Duodenal mucosa (tissue), 2 donors: ENCODE measurements around the gene ZWILCH.
"Not testable (repeated sequence)": the region's sequence is repeated elsewhere in the genome, so short reads cannot be mapped to it uniquely, and the experiment has no call there.

Experiments
- H3K27ac ChIP-seq: one replicate; pipeline ENCODE4 v1.7.0; 2013; ENCODE audit warnings: low read depth, low read length
- H3K27me3 ChIP-seq, 2 donors: one replicate each; pipeline ENCODE4 v1.7.0; 2013; ENCODE audit warnings: low read length in 2 of 2, control low read depth in 1 of 2; ENCODE audit not compliant: insufficient read depth in 2 of 2, control insufficient read depth in 1 of 2
- H3K36me3 ChIP-seq, 2 donors: one replicate each; pipeline ENCODE4 v1.7.0; 2013; ENCODE audit warnings: low read length in 2 of 2, control low read depth in 1 of 2; ENCODE audit not compliant: insufficient read depth in 2 of 2, control insufficient read depth in 1 of 2
- H3K4me1 ChIP-seq, 2 donors: one replicate each; pipeline ENCODE4 v1.7.0; 2013; ENCODE audit warnings: low read length in 2 of 2, control low read depth in 1 of 2; ENCODE audit not compliant: insufficient read depth in 2 of 2, control insufficient read depth in 1 of 2
- H3K4me3 ChIP-seq, 2 donors: one replicate each; pipeline ENCODE4 v1.7.0; 2013; ENCODE audit warnings: low read length in 2 of 2, low read depth in 1 of 2
- H3K9ac ChIP-seq, 2 donors: one replicate each; pipeline ENCODE4 v1.7.0; 2013; ENCODE audit warnings: low read length in 2 of 2, low read depth in 1 of 2
- H3K9me3 ChIP-seq, 2 donors: one replicate each; pipeline ENCODE4 v1.7.0; 2013; ENCODE audit warnings: low read length in 2 of 2, control low read depth in 1 of 2; ENCODE audit not compliant: control insufficient read depth in 1 of 2

The ZWILCH gene

DNA sequence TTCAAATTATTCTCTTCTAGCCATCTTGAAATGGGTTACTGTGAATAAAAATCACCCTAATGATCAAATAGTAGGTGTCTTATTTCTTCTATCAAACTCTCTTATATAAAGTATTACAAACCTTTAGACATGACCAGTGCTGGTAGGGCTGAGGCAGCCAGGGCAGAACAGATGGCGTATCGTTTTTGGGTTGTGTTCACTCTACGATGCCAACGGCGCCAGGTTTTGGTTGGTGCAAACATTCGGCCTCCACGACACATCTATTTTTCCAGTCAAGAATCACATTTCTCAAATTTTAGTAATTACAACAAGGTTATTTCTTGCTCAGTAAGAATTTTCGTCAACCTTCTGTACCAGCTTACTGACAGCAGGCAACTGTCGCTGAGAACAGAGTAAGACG, 2.6 kb upstream of the ZWILCH start:
- Histone ChIP-seq H3K27ac (no peak overlapping the region), H3K36me3 (peaks cover 29 to 52% of the 10 kb centered on the region in 2 donors)

DNA sequence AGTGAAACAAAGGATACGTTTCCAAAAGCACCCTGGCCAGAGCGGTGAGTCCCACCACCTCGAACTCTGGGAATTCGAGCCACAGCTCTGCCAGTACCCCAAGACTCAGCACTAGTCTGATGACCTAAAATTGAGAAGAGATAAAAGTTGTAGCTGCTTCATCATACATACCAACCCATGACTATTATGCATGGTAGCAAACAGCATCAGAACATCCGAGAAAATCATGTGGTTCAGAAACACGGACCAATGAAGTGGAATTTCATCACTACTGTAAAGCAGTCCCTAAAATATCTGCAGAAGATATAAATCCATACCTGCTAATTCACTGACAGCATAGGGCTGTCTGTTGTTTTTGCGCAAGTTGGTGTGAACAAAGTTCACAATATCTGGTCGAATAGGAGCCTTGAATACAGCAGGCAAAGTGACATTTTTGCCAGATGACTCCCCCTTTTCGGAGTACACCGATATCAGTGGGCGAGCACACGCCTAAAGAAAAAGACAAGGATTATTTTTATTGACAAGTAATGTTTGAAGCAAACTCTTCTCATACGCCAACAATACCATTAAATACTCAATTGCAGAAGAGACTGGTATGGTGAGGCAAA, 2.0 kb upstream of the ZWILCH start:
- peak overlapping the region; percentile 97 to 98 for H3K4me3 ChIP-seq
- H3K27me3 ChIP-seq, H3K9me3 ChIP-seq, H3K27ac ChIP-seq: not testable (repeated sequence)
- peak overlapping the region; percentile 91 to 94 for H3K9ac ChIP-seq
- H3K4me1 ChIP-seq: peaks cover 19 to 22% of the 10 kb centered on the region in 2 donors
- peaks cover 29 to 51% of the 10 kb centered on the region in 2 donors for H3K36me3 ChIP-seq

More for the DNA sequence above, 2.6 kb upstream of the ZWILCH start:
- no peak overlapping the region for H3K9ac ChIP-seq
- peak overlapping the region; percentile 97 to 98 for H3K4me3 ChIP-seq
- no peaks in the 10 kb centered on the region for H3K9me3 ChIP-seq
- H3K27me3 ChIP-seq: no peaks in the 10 kb centered on the region
- H3K4me1 ChIP-seq: peaks cover 19 to 22% of the 10 kb centered on the region in 2 donors

DNA sequence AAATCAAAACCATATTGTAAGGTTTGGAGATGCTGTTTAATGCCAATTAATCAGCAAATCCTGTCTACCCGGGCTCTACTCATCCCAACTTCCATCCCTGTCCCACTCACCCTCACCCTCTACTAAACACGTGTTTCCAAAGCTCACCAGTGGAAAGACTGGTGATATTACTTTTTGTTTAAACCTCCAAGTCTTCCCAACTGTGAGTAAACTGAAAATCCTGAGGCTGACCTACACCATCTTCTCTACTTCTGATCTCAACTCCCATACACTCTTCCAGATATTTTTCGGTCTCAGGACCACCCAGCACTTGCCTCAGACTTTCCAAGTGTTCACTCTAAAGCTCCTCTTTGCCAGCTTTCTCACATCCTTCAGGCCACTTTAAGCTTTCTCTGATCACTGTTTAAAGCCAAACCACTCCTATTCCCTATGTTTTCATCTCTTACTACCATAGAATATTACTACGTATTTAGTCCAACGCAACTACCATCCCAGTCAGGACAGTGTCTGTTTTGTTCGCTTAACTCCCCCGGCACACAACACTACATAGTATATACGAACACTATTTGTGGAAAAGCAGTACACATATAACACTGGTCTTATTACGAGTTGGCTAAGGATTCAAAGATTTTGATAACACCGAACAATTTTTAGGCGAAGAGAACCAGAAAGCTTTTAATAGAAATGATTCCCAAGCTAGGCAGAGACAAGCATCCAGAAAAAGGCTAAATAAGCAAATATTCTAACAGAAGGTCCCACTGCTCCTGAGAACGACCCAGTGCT, 1.2 kb upstream of the ZWILCH start:
- Histone ChIP-seq H3K9me3 (no peaks in the 10 kb centered on the region), H3K27ac (peak overlapping the region; percentile 86), H3K9ac (peak overlapping the region; percentile 91 to 94), H3K4me1 (peaks cover 19 to 22% of the 10 kb centered on the region in 2 donors), H3K4me3 (peak overlapping the region; percentile 97 to 98), H3K36me3 (peaks cover 29 to 43% of the 10 kb centered on the region in 2 donors), H3K27me3 (no peaks in the 10 kb centered on the region)

DNA sequence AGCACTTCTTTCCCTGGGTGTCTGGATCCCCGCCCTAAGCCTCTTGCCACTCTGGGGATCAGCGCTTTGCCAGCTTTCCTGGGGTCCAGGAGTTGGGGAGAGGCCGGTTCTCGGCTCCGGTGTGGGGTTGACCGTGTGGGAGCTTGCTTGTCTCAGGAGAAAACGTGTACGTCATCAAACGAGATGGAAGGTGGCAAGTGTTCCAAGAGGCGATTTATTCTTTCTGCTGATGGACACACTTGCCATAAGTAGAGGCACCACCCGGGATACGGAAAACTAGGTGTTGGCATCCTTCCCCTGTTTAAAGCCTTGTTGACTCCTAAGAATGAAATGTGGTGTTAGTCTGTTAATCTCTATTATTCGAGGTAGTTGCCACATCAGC, 295 bp downstream of the ZWILCH start:
- Histone ChIP-seq H3K9ac (peak overlapping the region; percentile 91 to 94), H3K4me1 (peaks cover 19 to 22% of the 10 kb centered on the region in 2 donors), H3K9me3 (no peaks in the 10 kb centered on the region), H3K27ac (peak overlapping the region; percentile 86), H3K27me3 (no peaks in the 10 kb centered on the region), H3K36me3 (peaks cover 23 to 29% of the 10 kb centered on the region in 2 donors), H3K4me3 (peak overlapping the region; percentile 97 to 98)

DNA sequence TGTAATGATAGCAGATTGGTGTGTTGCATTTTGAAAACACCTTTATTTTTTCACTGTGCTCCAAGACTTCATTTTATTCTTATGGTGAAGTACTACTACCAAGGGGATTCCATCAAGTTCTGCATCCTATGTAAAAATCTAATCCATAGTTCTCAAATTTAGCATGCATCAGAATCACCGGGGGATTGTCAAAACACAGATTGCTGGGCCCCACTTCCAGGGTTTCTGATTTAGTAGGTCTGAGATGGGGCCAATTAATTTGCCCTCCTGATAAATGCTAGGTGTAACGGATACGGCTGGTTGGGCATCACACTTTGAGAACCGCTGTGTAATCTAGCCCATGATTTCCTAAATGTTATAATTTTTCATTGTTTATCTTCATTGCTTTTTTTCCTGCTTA, 692 bp downstream of the ZWILCH start:
- Histone ChIP-seq H3K4me3 (peak overlapping the region; percentile 97 to 98), H3K27ac (no peak overlapping the region), H3K9me3 (no peaks in the 10 kb centered on the region), H3K4me1 (peaks cover 19 to 22% of the 10 kb centered on the region in 2 donors), H3K9ac (peak overlapping the region; percentile 91 to 94), H3K27me3 (no peaks in the 10 kb centered on the region), H3K36me3 (peaks cover 19 to 25% of the 10 kb centered on the region in 2 donors)

DNA sequence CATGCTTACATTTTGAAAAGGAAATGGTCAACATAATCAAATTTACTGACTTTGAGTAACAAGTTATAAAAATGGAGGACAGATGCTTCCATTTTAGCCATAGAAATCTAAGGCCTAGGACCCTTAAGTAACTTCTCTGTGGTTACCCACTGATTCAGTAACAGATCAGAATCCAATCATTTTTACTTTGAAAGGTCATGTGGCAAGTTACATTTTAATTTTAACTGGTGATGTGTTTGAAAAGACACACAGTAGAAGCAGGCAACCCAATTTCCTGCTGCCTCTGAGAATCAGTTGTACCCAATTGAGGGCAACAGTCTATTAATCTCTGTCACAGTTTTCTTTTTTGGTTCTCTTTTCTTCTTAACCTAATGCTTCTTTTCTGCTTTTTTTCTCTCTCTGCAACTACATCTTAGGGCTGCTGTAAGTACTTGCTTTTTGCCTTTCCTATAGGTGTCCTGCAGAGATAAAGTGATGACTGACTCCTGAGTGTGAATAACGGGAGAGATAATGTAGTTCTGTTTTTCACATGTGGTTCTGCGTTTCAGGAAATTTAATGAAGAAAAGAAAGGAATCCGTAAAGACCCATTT, 3.3 kb downstream of the ZWILCH start:
- Histone ChIP-seq H3K4me1 (peaks cover 8 to 12% of the 10 kb centered on the region in 2 donors), H3K36me3 (no peaks in the 10 kb centered on the region), H3K9me3 (no peaks in the 10 kb centered on the region), H3K4me3 (no peak overlapping the region), H3K27me3 (no peaks in the 10 kb centered on the region), H3K9ac (no peak overlapping the region), H3K27ac (no peak overlapping the region)

DNA sequence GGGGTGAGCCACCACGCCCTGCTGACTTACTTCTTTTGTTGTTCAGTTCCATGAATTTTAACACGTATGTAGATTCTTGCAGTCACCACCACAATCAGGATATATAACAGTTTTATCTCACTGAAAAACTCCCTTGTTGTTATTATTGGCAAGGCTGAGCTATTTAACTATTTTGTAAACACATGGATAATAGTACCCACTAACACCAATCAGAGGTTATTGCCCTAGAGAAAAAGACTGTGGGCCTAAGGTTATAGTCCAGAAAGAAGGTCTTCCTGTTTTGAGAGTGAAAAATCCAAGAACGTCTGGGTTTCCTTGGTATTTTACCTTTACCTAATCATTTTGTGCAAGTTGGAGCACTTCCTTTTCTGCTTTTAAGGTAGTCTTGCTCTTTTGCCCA, 9.5 kb downstream of the ZWILCH start:
- Histone ChIP-seq H3K27me3 (no peaks in the 10 kb centered on the region), H3K9ac (no peak overlapping the region), H3K36me3 (peaks cover 0 to 22% of the 10 kb centered on the region in 2 donors), H3K9me3 (no peaks in the 10 kb centered on the region), H3K4me1 (no peaks in the 10 kb centered on the region), H3K4me3 (no peak overlapping the region), H3K27ac (no peak overlapping the region)

DNA sequence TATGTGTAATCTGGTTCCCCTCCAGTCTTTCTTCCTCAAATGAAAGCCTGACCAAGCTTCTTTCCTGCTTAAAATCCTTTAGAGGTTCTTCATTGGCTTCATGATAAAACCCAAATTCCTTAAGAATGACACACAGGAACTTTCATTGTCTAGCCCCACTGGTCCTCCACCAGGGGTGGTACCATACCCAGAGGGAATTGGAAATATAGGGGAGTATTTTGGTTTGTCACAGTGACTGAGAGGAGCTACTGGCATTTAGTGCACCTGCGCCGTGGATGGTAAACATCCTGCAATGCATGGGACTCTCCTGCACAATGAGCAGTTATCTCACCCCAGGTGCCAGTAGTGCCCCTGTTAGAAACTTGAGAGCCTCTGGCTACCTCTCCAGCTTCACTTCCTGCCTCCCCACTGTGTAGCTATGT, 10.8 kb downstream of the ZWILCH start:
- no peak overlapping the region for H3K27ac ChIP-seq
- no peak overlapping the region for H3K9ac ChIP-seq
- H3K36me3 ChIP-seq: peaks cover 0 to 22% of the 10 kb centered on the region in 2 donors
- H3K4me1 ChIP-seq: no peaks in the 10 kb centered on the region
- H3K27me3 ChIP-seq: no peaks in the 10 kb centered on the region
- no peak overlapping the region for H3K4me3 ChIP-seq
- no peaks in the 10 kb centered on the region for H3K9me3 ChIP-seq

DNA sequence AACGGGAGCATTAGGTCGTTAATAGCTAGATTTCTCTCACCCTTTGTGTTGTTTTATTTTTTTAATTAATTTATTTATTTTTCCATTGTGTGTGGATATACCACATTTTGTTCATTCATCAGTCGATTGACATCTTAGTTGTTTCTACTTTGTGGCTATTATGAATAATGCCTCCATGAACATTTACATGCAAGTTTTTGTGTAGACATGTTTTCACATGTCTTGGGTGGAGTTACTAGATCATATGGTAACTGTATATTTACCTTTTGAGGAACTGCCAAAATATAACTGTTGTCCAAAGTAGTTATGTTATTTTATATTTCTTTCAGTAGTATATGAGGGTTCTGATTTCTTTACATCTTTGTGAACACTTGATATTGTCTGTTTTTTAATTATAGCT, 18.8 kb downstream of the ZWILCH start:
- H3K36me3 ChIP-seq: peaks cover 0 to 15% of the 10 kb centered on the region in 2 donors
- H3K27me3 ChIP-seq: no peaks in the 10 kb centered on the region
- H3K9me3 ChIP-seq: no peaks in the 10 kb centered on the region
- no peak overlapping the region for H3K4me3 ChIP-seq
- H3K4me1 ChIP-seq: no peaks in the 10 kb centered on the region
- no peak overlapping the region for H3K9ac ChIP-seq
- no peak overlapping the region for H3K27ac ChIP-seq

DNA sequence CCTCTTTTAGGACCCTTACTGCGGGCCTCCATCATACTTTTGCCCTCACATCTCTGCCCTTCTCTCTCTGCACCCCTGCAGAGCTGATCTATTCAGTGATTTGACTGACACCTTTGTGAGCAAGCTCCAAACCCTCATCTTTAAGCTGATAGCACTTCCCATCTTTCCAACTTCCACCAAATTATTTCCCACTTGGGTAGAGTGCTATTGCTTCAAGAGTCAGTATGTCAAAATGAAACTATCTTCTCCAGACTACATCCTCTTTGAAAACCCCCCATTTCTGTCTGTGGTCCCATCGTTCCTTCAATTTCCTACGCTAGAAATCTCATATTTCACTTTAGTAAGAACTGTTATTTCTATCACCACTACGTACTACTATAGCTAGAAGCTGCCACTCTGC, 19.7 kb downstream of the ZWILCH start:
- no peaks in the 10 kb centered on the region for H3K9me3 ChIP-seq
- no peak overlapping the region for H3K4me3 ChIP-seq
- no peaks in the 10 kb centered on the region for H3K27me3 ChIP-seq
- H3K36me3 ChIP-seq: peaks cover 5 to 18% of the 10 kb centered on the region in 2 donors
- no peak overlapping the region for H3K9ac ChIP-seq
- no peaks in the 10 kb centered on the region for H3K4me1 ChIP-seq
- H3K27ac ChIP-seq: no peak overlapping the region
